H1 (cell line): ENCODE measurements around the gene WFDC12. TPM values are rescaled to one million over a fixed set of nuclear protein-coding genes. Genes with fewer than 3 reads are reported as not detected.

ENCODE experiments used
- CTCF ChIA-PET: fragments of 300-600 bp; sonication (Branson Sonifier 250); formaldehyde crosslinking; loops from one replicate; lab custom pipeline; 2021; ENCODE audit not compliant: partially characterized antibody; lab: Charles Lee
- POLR2A ChIA-PET: fragments of 300-600 bp; sonication (Branson Sonifier 250); formaldehyde crosslinking; loops from one replicate; lab custom pipeline; 2021; ENCODE audit warnings: inconsistent platforms; ENCODE audit not compliant: partially characterized antibody; lab: Charles Lee
- DNase-seq, 2 experiments: peaks; one replicate each; pipeline versions ENCODE4 v3.0.0 to v3.0.0-alpha.2; 2010 to 2022; ENCODE audit warnings: low spot score in 2 of 2, low read depth in 1 of 2, mixed read lengths in 1 of 2
- FAIRE-seq: peaks from 2 replicates; lab custom pipeline; 2011; peaks lifted over from hg19 to GRCh38; lab: Jason Lieb, UNC
- H2AFZ ChIP-seq: 2 replicates; pipeline ENCODE4 v1.8.1; 2012; ENCODE audit warnings: low read length, inconsistent platforms
- H2AK5ac ChIP-seq: 2 replicates; pipeline ENCODE4 v1.6.1; 2013; ENCODE audit warnings: low read depth, low read length
- H2BK120ac ChIP-seq: replicated peaks from 2 replicates; pipeline ENCODE3; 2013; ENCODE audit warnings: low read depth, low read length, inconsistent platforms
- H2BK12ac ChIP-seq: 2 replicates; pipeline ENCODE4 v1.6.1; 2013; ENCODE audit warnings: low read depth, low read length
- H2BK15ac ChIP-seq: 2 replicates; pipeline ENCODE4 v1.6.1; 2013; ENCODE audit warnings: low read length
- H2BK20ac ChIP-seq: 2 replicates; pipeline ENCODE4 v1.6.1; 2013; ENCODE audit warnings: low read length
- H2BK5ac ChIP-seq: 2 replicates; pipeline ENCODE4 v1.6.1; 2013; ENCODE audit warnings: low read depth, low read length
- H3K14ac ChIP-seq: 2 replicates; pipeline ENCODE4 v1.6.1; 2013; ENCODE audit warnings: inconsistent platforms; ENCODE audit not compliant: insufficient read length
- H3K18ac ChIP-seq: 2 replicates; pipeline ENCODE4 v1.6.1; 2013; ENCODE audit warnings: low read length; ENCODE audit errors: extremely low read depth
- H3K23ac ChIP-seq: 2 replicates; pipeline ENCODE4 v1.6.1; 2013; ENCODE audit warnings: inconsistent platforms; ENCODE audit not compliant: insufficient read length
- H3K23me2 ChIP-seq: 2 replicates; pipeline ENCODE4 v1.6.1; 2013; ENCODE audit warnings: low read depth, low read length
- H3K27ac ChIP-seq: 2 replicates; pipeline ENCODE4 v1.6.1; 2011; ENCODE audit warnings: low read depth, low read length, inconsistent platforms
- H3K27me3 ChIP-seq, 4 experiments: replicated peaks in 1 of 4; 1 replicate in 1 of 4; 2 replicates in 3 of 4; pipeline versions ENCODE4 v1.6.1 to v1.8.1; 2011 to 2013; ENCODE audit warnings: low read length in 3 of 4, mild to moderate bottlenecking in 3 of 4, inconsistent platforms in 2 of 4, mixed read lengths in 2 of 4, moderate library complexity in 1 of 4; ENCODE audit not compliant: control insufficient read depth in 3 of 4, insufficient read depth in 3 of 4; ENCODE audit errors: extremely low read depth in 1 of 4
- H3K36me3 ChIP-seq, 4 experiments: 2 replicates each; pipeline versions ENCODE4 v1.6.1 to v1.8.1; 2011 to 2013; ENCODE audit warnings: mild to moderate bottlenecking in 4 of 4, low read length in 3 of 4, moderate library complexity in 2 of 4, control low read depth in 1 of 4, inconsistent platforms in 1 of 4; ENCODE audit not compliant: insufficient read depth in 4 of 4, control insufficient read depth in 2 of 4
- H3K4ac ChIP-seq: replicated peaks from 2 replicates; pipeline ENCODE3; 2013; ENCODE audit warnings: low read length, low read depth, mixed read lengths, inconsistent platforms; ENCODE audit not compliant: insufficient read length
- H3K4me1 ChIP-seq, 4 experiments: replicated peaks in 1 of 4; 1 replicate in 1 of 4; 2 replicates in 3 of 4; pipeline versions ENCODE4 v1.6.1 to v1.8.1; 2011 to 2013; ENCODE audit warnings: low read length in 3 of 4, inconsistent platforms in 2 of 4, mixed read lengths in 1 of 4; ENCODE audit not compliant: insufficient read depth in 4 of 4, control insufficient read depth in 3 of 4
- H3K4me2 ChIP-seq, 2 experiments: 2 replicates each; pipeline versions ENCODE4 v1.6.1 to v1.8.1; 2011 to 2013; ENCODE audit warnings: low read depth in 2 of 2, low read length in 2 of 2, control low read depth in 1 of 2, inconsistent platforms in 1 of 2, mild to moderate bottlenecking in 1 of 2; ENCODE audit not compliant: insufficient read depth in 1 of 2
- H3K4me3 ChIP-seq, 4 experiments: fragments of 200-600, 300-600 bp in 1 of 4; sonication (generic), shearing (Covaris generic), sonication (Bioruptor Twin) in 1 of 4; 2 replicates each; pipeline versions ENCODE4 v1.5.1 to v1.8.1; 2011 to 2016; ENCODE audit warnings: low read length in 4 of 4, low read depth in 3 of 4, control low read depth in 2 of 4, inconsistent platforms in 2 of 4, mild to moderate bottlenecking in 2 of 4, mixed read lengths in 1 of 4, moderate library complexity in 1 of 4; ENCODE audit not compliant: insufficient read depth in 2 of 4; ENCODE audit errors: extremely low read depth in 1 of 4
- H3K56ac ChIP-seq: replicated peaks from 2 replicates; pipeline ENCODE3; 2013; ENCODE audit warnings: low read depth, mild to moderate bottlenecking, mixed read lengths, low read length, inconsistent platforms; ENCODE audit not compliant: insufficient read length
- H3K79me1 ChIP-seq: 2 replicates; pipeline ENCODE4 v1.6.1; 2013; ENCODE audit warnings: low read depth, low read length, control low read depth
- H3K79me2 ChIP-seq, 2 experiments: 2 replicates each; pipeline versions ENCODE4 v1.6.1 to v1.8.1; 2012 to 2013; ENCODE audit warnings: low read length in 2 of 2, mild to moderate bottlenecking in 2 of 2, inconsistent platforms in 1 of 2; ENCODE audit not compliant: insufficient read depth in 2 of 2, control insufficient read depth in 1 of 2
- H3K9ac ChIP-seq, 4 experiments: replicated peaks in 1 of 4; 1 replicate in 1 of 4; 2 replicates in 3 of 4; pipeline versions ENCODE4 v1.6.1 to v1.8.1; 2011 to 2013; ENCODE audit warnings: low read depth in 3 of 4, low read length in 3 of 4, control low read depth in 2 of 4, mild to moderate bottlenecking in 2 of 4, moderate library complexity in 2 of 4, inconsistent platforms in 1 of 4; ENCODE audit errors: extremely low read depth in 1 of 4
- H3K9me3 ChIP-seq, 2 experiments: 2 replicates each; pipeline versions ENCODE4 v1.6.1 to v1.8.1; 2012 to 2013; ENCODE audit warnings: mild to moderate bottlenecking in 2 of 2, moderate library complexity in 2 of 2, control low read depth in 1 of 2, inconsistent platforms in 1 of 2, low read depth in 1 of 2, low read length in 1 of 2, mixed read lengths in 1 of 2; ENCODE audit not compliant: insufficient read depth in 2 of 2
- H4K20me1 ChIP-seq, 2 experiments: replicated peaks in 1 of 2; 2 replicates each; pipeline versions ENCODE3 to v1.8.1; 2011 to 2013; ENCODE audit warnings: inconsistent platforms in 2 of 2, low read length in 2 of 2, mild to moderate bottlenecking in 1 of 2; ENCODE audit not compliant: insufficient read depth in 2 of 2, control insufficient read depth in 1 of 2
- H4K5ac ChIP-seq: 2 replicates; pipeline ENCODE4 v1.6.1; 2013; ENCODE audit warnings: low read length, low read depth, mixed read lengths, inconsistent platforms; ENCODE audit not compliant: insufficient read length
- H4K8ac ChIP-seq: 2 replicates; pipeline ENCODE4 v1.8.0; 2013; ENCODE audit warnings: mild to moderate bottlenecking, moderate library complexity, low read length, inconsistent platforms; ENCODE audit not compliant: insufficient read depth; ENCODE audit errors: extremely low read depth
- H4K91ac ChIP-seq: replicated peaks from 2 replicates; pipeline ENCODE3; 2013; ENCODE audit warnings: low read length, mixed read lengths, inconsistent platforms; ENCODE audit not compliant: insufficient read length
- BCL11A ChIP-seq, 2 experiments: IDR thresholded peaks; one replicate each; pipeline ENCODE4 v1.6.1; 2011; ENCODE audit warnings: low read depth in 2 of 2, low read length in 2 of 2, mild to moderate bottlenecking in 2 of 2
- CTCF ChIP-seq, 3 experiments: IDR thresholded peaks; 1 replicate in 2 of 3; 2 replicates in 1 of 3; pipeline versions ENCODE4 v1.5.1 to v1.6.1; 2011; ENCODE audit warnings: low read length in 3 of 3, mild to moderate bottlenecking in 3 of 3, inconsistent platforms in 2 of 3, low read depth in 1 of 3, moderate library complexity in 1 of 3; ENCODE audit not compliant: insufficient read depth in 1 of 3; ENCODE audit errors: control extremely low read depth in 1 of 3
- GTF2F1 ChIP-seq: IDR thresholded peaks from 2 replicates; pipeline ENCODE4 v1.6.1; 2012; ENCODE audit warnings: low read depth, low read length, improper control_type of control experiment, borderline replicate concordance
- KDM4A ChIP-seq: IDR thresholded peaks from one replicate; pipeline ENCODE4 v1.7.1; 2012; ENCODE audit warnings: low read depth, mild to moderate bottlenecking, moderate library complexity, low read length, inconsistent platforms; ENCODE audit not compliant: severe bottlenecking
- RNF2 ChIP-seq: fragments of 200-900, 300-1000 bp; sonication (generic); IDR thresholded peaks from 2 replicates; pipeline ENCODE4 v1.7.1; 2016; ENCODE audit warnings: borderline replicate concordance, low read depth, mild to moderate bottlenecking, antibody characterized with exemption, low read length; ENCODE audit not compliant: poor library complexity, severe bottlenecking; ENCODE audit errors: missing control alignments
- TBP ChIP-seq: IDR thresholded peaks from 2 replicates; pipeline ENCODE4 v1.6.1; 2011; ENCODE audit warnings: low read depth, low read length, improper control_type of control experiment
- WGBS, 2 experiments: shearing (Covaris generic) in 1 of 2; methylation state at CpG; one replicate each; pipeline versions ENCODE4 v1.1.6 to v1.1.7; 2013 to 2015; ENCODE audit warnings: low lambda C conversion rate in 2 of 2, mixed read lengths in 2 of 2, inconsistent platforms in 1 of 2, low coverage in 1 of 2, missing lambda C conversion rate in 1 of 2; ENCODE audit not compliant: insufficient replicate concordance in 2 of 2, insufficient coverage in 1 of 2, insufficient read length in 1 of 2; ENCODE audit errors: extremely low coverage in 1 of 2, missing lambda C conversion rate in 1 of 2; 5-methylcytosine and 5-hydroxymethylcytosine counted together
- polyA plus RNA-seq, 7 experiments: library from polyadenylated mRNA; depleted of rRNA in 3 of 7; stranded (reverse) in 5 of 7; unstranded in 2 of 7; fragments of >200 nt in 5 of 7; fragments of 200-250 nt in 2 of 7; gene quantifications; 1 replicate in 5 of 7; 2 replicates in 1 of 7; 4 replicates in 1 of 7; pipeline versions ENCODE4 v1.2.1 to v1.2.3, GENCODE V29; 2011 to 2013; ENCODE audit warnings: missing spikeins in 2 of 7, mixed read lengths in 2 of 7
- total RNA-seq: library from RNA; stranded (reverse); fragmentation: NEBNext Ultra II Directional; extraction: Animal tissue kit (Norgen Biotek cat#: 25700); gene quantifications from 2 replicates; pipeline ENCODE4 v1.2.1, GENCODE V29; 2021
- TF ChIP-seq, protein P1 (sequence below): IDR thresholded peaks from 2 replicates; pipeline ENCODE4 v1.6.1; 2012; ENCODE audit warnings: inconsistent platforms

WFDC12 gene
- total and polyA plus RNA-seq, 2 of the 8 experiments (the other 6 are each of a cell fraction or from before 2014, with no cell fraction given): not detected

- peaks cover 5 to 41% (median 31%) of the 10 kb centered on the region in 4 experiments for H3K27me3 ChIP-seq
- H2BK12ac ChIP-seq: no peak within 1 kb of the TSS
- peak within 1 kb of the TSS; percentile 45 to 66 for H3K4me2 ChIP-seq
- H3K14ac ChIP-seq: no peak within 1 kb of the TSS
- H3K4ac ChIP-seq: no peak within 1 kb of the TSS
- peaks cover 3 to 4% of the 10 kb centered on the region in 2 experiments for H4K20me1 ChIP-seq
- CTCF ChIA-PET: interaction anchor here (0.7 to 17.6 kb wide), 10 partner anchors 9 to 191 kb away, joined by 3 to 233 read pairs (median 6); partner anchors contain the start of gene WFDC5
- peaks cover 2 to 13% (median 4%) of the 10 kb centered on the region in 4 experiments; a peak in 6 of 7 replicates for H3K4me1 ChIP-seq
- H3K9me3 ChIP-seq: peaks cover 0 to 8% of the 10 kb centered on the region in 2 experiments; a peak in 3 of 4 replicates
- no peak within 1 kb of the TSS; the same call in 1 of the 2 replicates for H2AK5ac ChIP-seq
- no peaks in the 10 kb centered on the region; the same call in 1 of the 2 replicates for H3K23me2 ChIP-seq
- H2BK5ac ChIP-seq: no peak within 1 kb of the TSS
- no peak within 1 kb of the TSS for H2BK20ac ChIP-seq
- H3K79me2 ChIP-seq: no peaks in the 10 kb centered on the region
- H3K36me3 ChIP-seq: peaks cover 0 to 5% (median 0%) of the 10 kb centered on the region in 4 experiments; a peak in 1 of 8 replicates
- no peak within 1 kb of the TSS for H2BK15ac ChIP-seq
- H4K91ac ChIP-seq: no peak within 1 kb of the TSS
- H4K5ac ChIP-seq: no peak within 1 kb of the TSS
- no peak within 1 kb of the TSS for H3K27ac ChIP-seq
- no peak within 1 kb of the TSS for H2BK120ac ChIP-seq
- no peak within 1 kb of the TSS for H3K9ac ChIP-seq
- no peak within 1 kb of the TSS for H3K23ac ChIP-seq
- H3K56ac ChIP-seq: no peak within 1 kb of the TSS
- FAIRE-seq (no peak), DNase-seq (peak; percentile 34 to 86)
- H3K79me1 ChIP-seq: no peaks in the 10 kb centered on the region
- POLR2A ChIA-PET: interaction anchor here (1.0 to 3.1 kb wide), 2 partner anchors 10 to 13 kb away, joined by 3 to 18 read pairs; no protein-coding TSS in a partner anchor
- peak within 1 kb of the TSS; percentile 14 to 57 (median 34); a peak in 7 of 8 replicates for H3K4me3 ChIP-seq
- H2AFZ ChIP-seq: peak within 1 kb of the TSS; percentile 81
- peak within 1 kb of the TSS; percentile 37; the same call in 1 of the 2 replicates for H4K8ac ChIP-seq
- 0 out of 2 replicates have a peak within 1 kb of the TSS, but pooled peaks have one; percentile 24 for H3K18ac ChIP-seq
- 10% methylated on average over 36 of the region's 38 CpGs; no CpG with 5 or more reads in 1 of the 2 experiments for WGBS, 2 experiments
- no peak for TF ChIP-seq BCL11A (IDR thresholded peaks at IDR 0.05; ENCODE audit: low read depth in 2 of 2, low read length in 2 of 2)
- TF ChIP-seq KDM4A: peak; percentile 66
- peak in 2 of 3 experiments; percentile 10 to 19; a peak in 2 of 4 replicates for TF ChIP-seq CTCF (IDR thresholded peaks at IDR 0.05; ENCODE audit: control extremely low read depth in 1 of 3, insufficient read depth in 1 of 3, low read depth in 1 of 3, low read length in 3 of 3)
- TF ChIP-seq GTF2F1: no peak
- TF ChIP-seq TBP: peak; percentile 65
- TF ChIP-seq, protein P1, sequence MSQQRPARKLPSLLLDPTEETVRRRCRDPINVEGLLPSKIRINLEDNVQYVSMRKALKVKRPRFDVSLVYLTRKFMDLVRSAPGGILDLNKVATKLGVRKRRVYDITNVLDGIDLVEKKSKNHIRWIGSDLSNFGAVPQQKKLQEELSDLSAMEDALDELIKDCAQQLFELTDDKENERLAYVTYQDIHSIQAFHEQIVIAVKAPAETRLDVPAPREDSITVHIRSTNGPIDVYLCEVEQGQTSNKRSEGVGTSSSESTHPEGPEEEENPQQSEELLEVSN: peak; percentile 23; the same call in 1 of the 2 replicates
- no peak for TF ChIP-seq RNF2
Measured at GRCh38 chr20:45100563-45101245, 23.6 kb downstream of the WFDC12 start, which contains the start of gene KCNS1. KCNS1 (minus strand) TSS chr20:45101127; CDS start chr20:45099236, 1,891 bp downstream.
